Ovary (tissue), 9 donors: ENCODE results near the gene PRAMEF12. TPM values are rescaled to one million over a fixed set of nuclear protein-coding genes. Genes with fewer than 3 reads are reported as not detected.
"Not testable (repeated sequence)": the region's sequence is repeated elsewhere in the genome, so short reads cannot be mapped to it uniquely, and the experiment has no call there.

Experiments
- DNase-seq, 5 donors: peaks; one replicate each; pipeline ENCODE4 v3.0.0-alpha.2; 2019 to 2020
- H3K27ac ChIP-seq, 2 donors: fragments of 200-600 bp; one replicate each; pipeline versions ENCODE4 v1.5.1 to v1.8.0; 2019 to 2022
- H3K27me3 ChIP-seq: fragments of 200-600 bp; one replicate; pipeline ENCODE4 v1.8.0; 2022
- H3K36me3 ChIP-seq: fragments of 200-600 bp; sonication (generic); one replicate; pipeline ENCODE4 v1.5.1; 2019
- H3K4me1 ChIP-seq: one replicate; pipeline ENCODE4 v1.8.1; 2013; ENCODE audit warnings: mild to moderate bottlenecking, moderate library complexity; ENCODE audit not compliant: insufficient read depth
- H3K4me3 ChIP-seq: fragments of 200-600 bp; sonication (generic); one replicate; pipeline ENCODE4 v1.5.1; 2017
- H3K9me3 ChIP-seq, 2 donors: fragments of 200-600 bp in 1 of 2; sonication (generic) in 1 of 2; one replicate each; pipeline versions ENCODE4 v1.5.1 to v1.8.1; 2013 to 2019; ENCODE audit warnings: mild to moderate bottlenecking in 1 of 2, moderate library complexity in 1 of 2
- EP300 ChIP-seq: sonication (generic); formaldehyde crosslinking; IDR thresholded peaks from one replicate; pipeline ENCODE4 v1.6.1; 2017; ENCODE audit warnings: antibody characterized with exemption
- POLR2A ChIP-seq: fragments of 450-650 bp; IDR thresholded peaks from one replicate; pipeline ENCODE4 v1.6.1; 2017; ENCODE audit warnings: antibody characterized with exemption, mild to moderate bottlenecking, moderate library complexity
- WGBS, 3 donors: extraction: QIAGEN DNeasy Blood & Tissue Kit in 1 of 3; methylation state at CpG; one replicate each; pipeline versions ENCODE4 v1.1.5 to v1.1.7; 2013 to 2017; 5-methylcytosine and 5-hydroxymethylcytosine counted together
- intact Hi-C, 4 donors: fragments of 100-400 bp; cut with DNase I; formaldehyde crosslinking; loops; one replicate each; pipeline versions ENCODE4 v1.11.0 to v1.15.1; 2022 to 2023
- polyA plus RNA-seq, 2 donors: library from polyadenylated mRNA; stranded (reverse); fragments of 200-250 nt in 1 of 2; fragments of 350-450 nt in 1 of 2; fragmentation: Illumina TruSeq in 1 of 2; extraction: RNeasy Lipid Tissue Mini Kit (QIAGEN cat#74804) in 1 of 2; gene quantifications; one replicate each; pipeline ENCODE4 v1.2.3, GENCODE V29; 2013 to 2014
- total RNA-seq, 7 donors: library from RNA; depleted of rRNA in 2 of 7; stranded (reverse); fragments of >200 nt in 2 of 7; fragmentation: NEBNext Ultra II Directional in 3 of 7; extraction: Animal tissue kit (Norgen Biotek cat#: 25700) in 3 of 7; gene quantifications; one replicate each; pipeline versions ENCODE4 v1.1.0 to v1.2.4, GENCODE V29; 2016 to 2023
- TF ChIP-seq, protein P1 (sequence below), 3 donors: fragments of 450-650 bp in 2 of 3; fragments of 200-600 bp in 1 of 3; IDR thresholded peaks; one replicate each; pipeline versions ENCODE4 v1.5.1 to v1.8.0; 2016 to 2022; ENCODE audit warnings: antibody characterized with exemption in 3 of 3, mild to moderate bottlenecking in 1 of 3
- donor health status: DM: no; HTN: no; CAD: no; lungs with moderate emphysema.
- donor health status: DM: no; HTN: no; CAD: no.
- donor health status: Bipolar disorder and iron deficiency.
- donor health status: DM: yes; HTN: yes; CAD: no.
- donor health status: DM: no; HTN: no; CAD: no.
- donor health status: DM: yes; HTN: yes; CAD: no.

The PRAMEF12 gene
- total and polyA plus RNA-seq, 9 donors = not detected

DNA sequence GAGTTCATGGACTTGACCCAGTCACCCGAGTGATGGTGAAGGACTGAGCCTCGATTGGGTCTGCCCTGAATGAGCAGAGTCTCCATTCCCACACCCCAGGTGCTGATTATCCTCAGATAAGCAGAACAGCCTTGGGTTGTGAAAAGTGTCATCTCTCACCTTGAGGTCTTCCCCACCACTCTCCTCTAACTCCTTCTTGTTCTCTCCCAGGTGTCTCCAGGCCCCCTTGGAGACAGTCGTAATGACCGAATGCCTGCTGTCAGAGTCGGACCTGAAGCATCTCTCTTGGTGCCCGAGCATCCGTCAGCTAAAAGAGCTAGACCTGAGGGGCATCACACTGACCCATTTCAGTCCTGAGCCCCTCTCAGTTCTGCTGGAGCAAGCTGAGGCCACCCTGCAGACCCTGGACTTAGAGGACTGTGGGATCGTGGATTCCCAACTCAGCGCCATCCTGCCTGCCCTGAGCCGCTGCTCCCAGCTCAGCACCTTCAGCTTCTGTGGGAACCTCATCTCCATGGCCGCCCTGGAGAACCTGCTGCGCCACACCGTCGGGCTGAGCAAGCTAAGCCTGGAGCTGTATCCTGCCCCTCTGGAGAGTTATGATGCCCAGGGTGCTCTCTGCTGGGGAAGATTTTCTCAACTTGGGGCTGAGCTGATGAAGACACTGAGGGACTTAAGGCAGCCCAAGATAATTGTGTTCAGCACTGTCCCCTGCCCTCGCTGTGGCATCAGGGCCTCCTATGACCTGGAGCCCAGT lies 3.4 kb downstream of the PRAMEF12 start:
- H3K4me1 ChIP-seq = no peaks in the 10 kb centered on the region
- H3K36me3 ChIP-seq = no peaks in the 10 kb centered on the region
- H3K27ac ChIP-seq = no peak overlapping the region
- no peaks in the 10 kb centered on the region for H3K9me3 ChIP-seq
- no peaks in the 10 kb centered on the region for H3K27me3 ChIP-seq
- no peak overlapping the region for H3K4me3 ChIP-seq
- no peak for DNase-seq
- intact Hi-C loops = no loop called here
- TF ChIP-seq EP300 = no peak
- no peak for TF ChIP-seq POLR2A
- TF ChIP-seq, protein P1, sequence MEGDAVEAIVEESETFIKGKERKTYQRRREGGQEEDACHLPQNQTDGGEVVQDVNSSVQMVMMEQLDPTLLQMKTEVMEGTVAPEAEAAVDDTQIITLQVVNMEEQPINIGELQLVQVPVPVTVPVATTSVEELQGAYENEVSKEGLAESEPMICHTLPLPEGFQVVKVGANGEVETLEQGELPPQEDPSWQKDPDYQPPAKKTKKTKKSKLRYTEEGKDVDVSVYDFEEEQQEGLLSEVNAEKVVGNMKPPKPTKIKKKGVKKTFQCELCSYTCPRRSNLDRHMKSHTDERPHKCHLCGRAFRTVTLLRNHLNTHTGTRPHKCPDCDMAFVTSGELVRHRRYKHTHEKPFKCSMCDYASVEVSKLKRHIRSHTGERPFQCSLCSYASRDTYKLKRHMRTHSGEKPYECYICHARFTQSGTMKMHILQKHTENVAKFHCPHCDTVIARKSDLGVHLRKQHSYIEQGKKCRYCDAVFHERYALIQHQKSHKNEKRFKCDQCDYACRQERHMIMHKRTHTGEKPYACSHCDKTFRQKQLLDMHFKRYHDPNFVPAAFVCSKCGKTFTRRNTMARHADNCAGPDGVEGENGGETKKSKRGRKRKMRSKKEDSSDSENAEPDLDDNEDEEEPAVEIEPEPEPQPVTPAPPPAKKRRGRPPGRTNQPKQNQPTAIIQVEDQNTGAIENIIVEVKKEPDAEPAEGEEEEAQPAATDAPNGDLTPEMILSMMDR (IDR thresholded peaks at IDR 0.05) = no peak
- WGBS, 3 donors = 83 to 92% (median 88%) methylated on average over 15 of the region's 15 CpGs

- Histone ChIP-seq H3K27ac (no peak overlapping the region), H3K9me3 (no peaks in the 10 kb centered on the region), H3K27me3 (no peaks in the 10 kb centered on the region), H3K36me3 (no peaks in the 10 kb centered on the region), H3K4me1 (no peaks in the 10 kb centered on the region), H3K4me3 (no peak overlapping the region)
- DNase-seq = no peak
- 72 to 79% (median 73%) methylated on average over 4 of the region's 4 CpGs for WGBS, 3 donors
- intact Hi-C loops = no loop called here
- TF ChIP-seq EP300 = no peak
- no peak for TF ChIP-seq POLR2A
- TF ChIP-seq, protein P1 (IDR thresholded peaks at IDR 0.05) = no peak
Observed at GRCh38 chr1:12778061-12778460, 4.5 kb downstream of the PRAMEF12 start.

- Histone ChIP-seq H3K4me1 (no peaks in the 10 kb centered on the region), H3K27ac (no peak overlapping the region), H3K36me3 (no peaks in the 10 kb centered on the region), H3K4me3 (no peak overlapping the region), H3K27me3 (no peaks in the 10 kb centered on the region), H3K9me3 (no peaks in the 10 kb centered on the region)
- WGBS, 3 donors = 76 to 86% (median 78%) methylated on average over 6 of the region's 6 CpGs
- intact Hi-C loops = no loop called here
- no peak for DNase-seq
- TF ChIP-seq EP300 = no peak
- TF ChIP-seq, protein P1 (IDR thresholded peaks at IDR 0.05) = no peak
- TF ChIP-seq POLR2A = no peak
Observed at GRCh38 chr1:12778907-12779306, 5.4 kb downstream of the PRAMEF12 start.

GRCh38 chr1:12781488-12781887 lies 8.0 kb downstream of the PRAMEF12 start:
- H3K36me3 ChIP-seq, H3K4me1 ChIP-seq, H3K27ac ChIP-seq, H3K4me3 ChIP-seq, DNase-seq, intact Hi-C loops, H3K27me3 ChIP-seq, H3K9me3 ChIP-seq: not testable (repeated sequence)
- WGBS, 3 donors = 56 to 89% (median 80%) methylated on average over 5 of the region's 5 CpGs

DNA sequence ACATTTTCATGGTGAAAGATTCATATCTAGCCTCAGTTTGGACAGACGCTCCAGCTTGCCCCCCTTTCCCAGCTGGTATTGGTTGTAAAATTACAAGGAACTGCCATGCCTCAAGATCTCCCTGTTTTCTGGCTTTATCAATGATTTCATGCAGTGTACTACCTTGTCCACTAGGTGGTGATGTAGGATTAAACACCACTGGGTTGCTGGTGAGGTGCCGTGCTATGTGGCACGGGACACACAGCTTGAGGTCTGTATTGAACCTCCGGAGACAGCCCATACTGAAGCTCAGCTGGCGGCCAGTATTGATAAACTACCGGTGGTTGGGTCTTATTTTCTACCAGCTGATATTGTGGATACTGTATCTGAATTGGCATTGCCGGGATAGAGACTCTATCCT lies 10.2 kb downstream of the PRAMEF12 start:
- not testable (repeated sequence) for H3K27ac ChIP-seq

GRCh38 chr1:12784729-12785128 lies 11.2 kb downstream of the PRAMEF12 start:
- H3K4me3 ChIP-seq, H3K27me3 ChIP-seq, H3K4me1 ChIP-seq, intact Hi-C loops, H3K9me3 ChIP-seq, H3K27ac ChIP-seq, H3K36me3 ChIP-seq, DNase-seq: not testable (repeated sequence)
- 76 to 93% (median 79%) methylated on average over 7 to 8 of the region's 8 CpGs for WGBS, 3 donors

More for the DNA sequence above, 10.2 kb downstream of the PRAMEF12 start:
- H3K4me1 ChIP-seq, H3K9me3 ChIP-seq, H3K36me3 ChIP-seq, H3K4me3 ChIP-seq, H3K27me3 ChIP-seq, intact Hi-C loops, DNase-seq: not testable (repeated sequence)
- 28 to 40% (median 35%) methylated on average over 6 to 7 of the region's 7 CpGs for WGBS, 3 donors

GRCh38 chr1:12791097-12791496 lies 17.6 kb downstream of the PRAMEF12 start, which contains the start of gene PRAMEF1:
Gene PRAMEF1 (plus strand): TSS chr1:12791397. CDS start chr1:12793228, 1,831 bp downstream.
- H3K4me3 ChIP-seq, H3K27ac ChIP-seq, DNase-seq, H3K9me3 ChIP-seq, H3K36me3 ChIP-seq, H3K4me1 ChIP-seq, intact Hi-C loops, H3K27me3 ChIP-seq: not testable (repeated sequence)
- 68 to 79% (median 78%) methylated on average over 5 of the region's 5 CpGs for WGBS, 3 donors
